ENCODE results near the gene CYP27B1. TPM values are rescaled to one million over a fixed set of nuclear protein-coding genes. Genes with fewer than 3 reads are reported as not detected.

CYP27B1 gene
- total and polyA plus RNA-seq, 10 of the 15 experiments (the other 5 are each of a cell fraction or from before 2014, with no cell fraction given), result 0.10 to 2.7 (median 1.1) TPM

GRCh38 chr12:57765003-57765697 is 1.7 kb downstream of the CYP27B1 start:
- no TSS peak for BruUV-seq (replicated peaks)
- peak overlapping the region; percentile 81 for H2AFZ ChIP-seq (ENCODE audit: control insufficient read depth, low read depth, low read length)
- SMC1A ChIA-PET (ENCODE audit: uncharacterized antibody, unreplicated experiment), result interaction anchor here (1.7 kb wide), 1 partner anchor 9 kb away, joined by 5 read pairs; no protein-coding TSS in a partner anchor
- H3K36me3 ChIP-seq (ENCODE audit: control insufficient read depth in 2 of 2, insufficient read depth in 2 of 2, low read length in 1 of 2), result no peaks in the 10 kb centered on the region; a peak in 1 of 4 replicates
- TF ChIP-seq RAD21 (IDR thresholded peaks at IDR 0.05; ENCODE audit: insufficient read depth, low read depth, low read length) (no peak), ZBED1 (IDR thresholded peaks at IDR 0.05; ENCODE audit: borderline replicate concordance) (no peak), SMARCA5 (IDR thresholded peaks at IDR 0.05) (peak; percentile 57), IKZF1 (conservative IDR thresholded peaks at IDR 0.05) (peak; percentile 44), POLR2A (IDR thresholded peaks at IDR 0.05; ENCODE audit: low read depth, low read length) (peak; percentile 56; the same call in 1 of the 2 replicates), SMC3 (IDR thresholded peaks at IDR 0.05; ENCODE audit: borderline replicate concordance, low read length) (peak; percentile 4; the same call in 1 of the 2 replicates), EED (IDR thresholded peaks at IDR 0.05; ENCODE audit: low read depth) (peak; percentile 42; the same call in 1 of the 2 replicates), HDAC6 (IDR thresholded peaks at IDR 0.05; ENCODE audit: unreplicated experiment) (peak; percentile 54), RFX5 (IDR thresholded peaks at IDR 0.05; ENCODE audit: low read depth, low read length) (no peak)
- TF ChIP-seq, protein P1, sequence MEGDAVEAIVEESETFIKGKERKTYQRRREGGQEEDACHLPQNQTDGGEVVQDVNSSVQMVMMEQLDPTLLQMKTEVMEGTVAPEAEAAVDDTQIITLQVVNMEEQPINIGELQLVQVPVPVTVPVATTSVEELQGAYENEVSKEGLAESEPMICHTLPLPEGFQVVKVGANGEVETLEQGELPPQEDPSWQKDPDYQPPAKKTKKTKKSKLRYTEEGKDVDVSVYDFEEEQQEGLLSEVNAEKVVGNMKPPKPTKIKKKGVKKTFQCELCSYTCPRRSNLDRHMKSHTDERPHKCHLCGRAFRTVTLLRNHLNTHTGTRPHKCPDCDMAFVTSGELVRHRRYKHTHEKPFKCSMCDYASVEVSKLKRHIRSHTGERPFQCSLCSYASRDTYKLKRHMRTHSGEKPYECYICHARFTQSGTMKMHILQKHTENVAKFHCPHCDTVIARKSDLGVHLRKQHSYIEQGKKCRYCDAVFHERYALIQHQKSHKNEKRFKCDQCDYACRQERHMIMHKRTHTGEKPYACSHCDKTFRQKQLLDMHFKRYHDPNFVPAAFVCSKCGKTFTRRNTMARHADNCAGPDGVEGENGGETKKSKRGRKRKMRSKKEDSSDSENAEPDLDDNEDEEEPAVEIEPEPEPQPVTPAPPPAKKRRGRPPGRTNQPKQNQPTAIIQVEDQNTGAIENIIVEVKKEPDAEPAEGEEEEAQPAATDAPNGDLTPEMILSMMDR (IDR thresholded peaks at IDR 0.05 in 2 of 3, conservative IDR thresholded peaks at IDR 0.05 in 1 of 3; ENCODE audit: control insufficient read depth in 2 of 3, extremely low read depth in 1 of 3, insufficient read depth in 1 of 3, low read depth in 3 of 3, low read length in 3 of 3), result peak; percentile 35 to 45 (median 42)
- in situ Hi-C loops (cut with MboI) (no loop called here), intact Hi-C loops (cut with micrococcal nuclease; ENCODE audit: unreplicated experiment) (no loop called here)
- H3K9ac ChIP-seq (ENCODE audit: control insufficient read depth, insufficient read depth, low read length), result peak overlapping the region; percentile 20; the same call in 1 of the 2 replicates
- FAIRE-seq, result no peak
- no peaks in the 10 kb centered on the region for H3K79me2 ChIP-seq (ENCODE audit: control insufficient read depth, insufficient read depth, low read length)
- H4K20me1 ChIP-seq (ENCODE audit: control insufficient read depth, insufficient read depth), result no peaks in the 10 kb centered on the region
- peaks cover 11 to 23% of the 10 kb centered on the region in 2 experiments; a peak in 3 of 4 replicates for H3K27me3 ChIP-seq (replicated peaks in 1 of 2; ENCODE audit: control insufficient read depth in 2 of 2, insufficient read depth in 2 of 2, low read length in 1 of 2)
- POLR2A ChIA-PET, result interaction anchor here (0.6 to 1.5 kb wide), 2 partner anchors 9 to 1089 kb away, joined by 4 to 5 read pairs; no protein-coding TSS in a partner anchor
- H3K27ac ChIP-seq (ENCODE audit: control insufficient read depth, insufficient read depth), result no peak overlapping the region
- DNase-seq (ENCODE audit: low read depth, low spot score), result no peak
- peak; percentile 84 for ATAC-seq
- CTCF ChIA-PET, result interaction anchor here (0.7 to 7.3 kb wide), 5 partner anchors 10 to 120 kb away, joined by 3 to 62 read pairs (median 3); partner anchors contain the start of gene MARCHF9
- RAD21 ChIA-PET (ENCODE audit: unreplicated experiment), result no interaction called here
- WGBS (ENCODE audit: insufficient coverage, insufficient replicate concordance, low lambda C conversion rate, missing lambda C conversion rate), result 4% methylated on average over 60 of the region's 60 CpGs
- peak overlapping the region; percentile 95 for H3K4me2 ChIP-seq (ENCODE audit: control insufficient read depth, insufficient read depth)
- H3K4me3 ChIP-seq, result peak overlapping the region; percentile 65; the same call in 1 of the 2 replicates
- H3K9me3 ChIP-seq (replicated peaks; ENCODE audit: control insufficient read depth, insufficient read depth, low read length), result no peaks in the 10 kb centered on the region
- H3K4me1 ChIP-seq (ENCODE audit: control insufficient read depth, insufficient read depth, low read length), result peaks cover 22% of the 10 kb centered on the region

Measured in GM12878 (cell line).